Thyroid gland (tissue), 4 donors: ENCODE data around the gene MZT2A. TPM values are rescaled to one million over a fixed set of nuclear protein-coding genes. Genes with fewer than 3 reads are reported as not detected.
"Not testable (repeated sequence)": the region's sequence is repeated elsewhere in the genome, so short reads cannot be mapped to it uniquely, and the experiment has no call there.

ENCODE experiments used
- DNase-seq, 2 donors: peaks; one replicate each; pipeline ENCODE4 v3.0.0-alpha.2; 2019
- H3K27ac ChIP-seq, 3 donors: fragments of 200-600 bp; sonication (generic); 1 replicate in 2 of 3; 2 replicates in 1 of 3; pipeline ENCODE4 v1.5.1; 2016 to 2019; ENCODE audit warnings: mild to moderate bottlenecking in 1 of 3, moderate library complexity in 1 of 3
- H3K27me3 ChIP-seq: fragments of 200-600 bp; sonication (generic); one replicate; pipeline ENCODE4 v1.5.1; 2019
- H3K36me3 ChIP-seq, 2 donors: fragments of 200-600 bp; sonication (generic); one replicate each; pipeline ENCODE4 v1.5.1; 2016 to 2019
- H3K4me1 ChIP-seq, 2 donors: fragments of 200-600 bp; sonication (generic); one replicate each; pipeline ENCODE4 v1.5.1; 2017 to 2019
- H3K4me3 ChIP-seq, 3 donors: fragments of 200-600 bp; sonication (generic); replicated peaks in 1 of 3; 1 replicate in 2 of 3; 2 replicates in 1 of 3; pipeline ENCODE4 v1.5.1; 2016; ENCODE audit warnings: mild to moderate bottlenecking in 1 of 3
- H3K9me3 ChIP-seq: fragments of 200-600 bp; sonication (generic); one replicate; pipeline ENCODE4 v1.5.1; 2017
- POLR2A ChIP-seq, 2 donors: fragments of 450-650 bp; IDR thresholded peaks; one replicate each; pipeline ENCODE4 v1.6.1; 2017; ENCODE audit warnings: antibody characterized with exemption in 2 of 2, mild to moderate bottlenecking in 2 of 2, moderate library complexity in 1 of 2
- WGBS, 2 donors: methylation state at CpG; one replicate each; pipeline ENCODE4 v1.1.5; 2017; 5-methylcytosine and 5-hydroxymethylcytosine counted together
- intact Hi-C: fragments of 100-400 bp; cut with DNase I; formaldehyde crosslinking; loops from one replicate; pipeline ENCODE4 v1.15.1; 2023
- total RNA-seq, 4 donors: library from RNA; depleted of rRNA; stranded (reverse); fragments of >200 nt; gene quantifications; one replicate each; pipeline ENCODE4 v1.2.3, GENCODE V29; 2016
- TF ChIP-seq, protein P1 (sequence below), 6 experiments: fragments of 200-600 bp in 3 of 6; fragments of 450-650 bp in 3 of 6; sonication (generic) in 3 of 6; IDR thresholded peaks; one replicate each; pipeline ENCODE4 v1.5.1; 2016 to 2019; ENCODE audit warnings: antibody characterized with exemption in 6 of 6, mild to moderate bottlenecking in 2 of 6, inconsistent platforms in 1 of 6, moderate library complexity in 1 of 6

Gene MZT2A
- total RNA-seq, 4 donors from 2014 or later, result 60.6 to 116 (median 91.8) TPM

DNA sequence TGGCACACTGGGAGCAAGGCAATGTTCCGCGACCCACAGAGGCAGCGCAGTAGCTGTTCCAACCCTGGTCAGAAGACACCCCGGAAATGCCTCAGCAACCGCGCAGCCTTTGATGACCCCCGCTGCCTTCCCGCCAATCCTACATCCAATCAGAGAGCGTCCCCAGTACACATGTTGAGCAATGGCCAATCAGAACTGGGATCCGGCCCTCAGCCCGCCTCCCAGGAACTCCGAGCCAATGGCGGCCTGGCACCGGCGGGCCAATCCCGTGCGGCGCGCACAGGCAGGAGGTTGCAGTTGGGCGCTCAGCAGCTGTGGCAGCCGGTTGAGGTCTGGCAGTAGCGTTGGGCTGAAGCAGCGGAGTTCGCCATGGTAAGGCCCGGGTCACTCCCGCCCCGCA lies 16.4 kb downstream of the MZT2A start, which contains the start of gene TUBA3D:
TUBA3D (plus strand) TSS at position 289 of the 400 bp plus-strand sequence; CDS start at position 370, 81 bp downstream.
- no peaks in the 10 kb centered on the region for H3K27me3 ChIP-seq
- intact Hi-C loops, result no loop called here
- TF ChIP-seq, protein P1, sequence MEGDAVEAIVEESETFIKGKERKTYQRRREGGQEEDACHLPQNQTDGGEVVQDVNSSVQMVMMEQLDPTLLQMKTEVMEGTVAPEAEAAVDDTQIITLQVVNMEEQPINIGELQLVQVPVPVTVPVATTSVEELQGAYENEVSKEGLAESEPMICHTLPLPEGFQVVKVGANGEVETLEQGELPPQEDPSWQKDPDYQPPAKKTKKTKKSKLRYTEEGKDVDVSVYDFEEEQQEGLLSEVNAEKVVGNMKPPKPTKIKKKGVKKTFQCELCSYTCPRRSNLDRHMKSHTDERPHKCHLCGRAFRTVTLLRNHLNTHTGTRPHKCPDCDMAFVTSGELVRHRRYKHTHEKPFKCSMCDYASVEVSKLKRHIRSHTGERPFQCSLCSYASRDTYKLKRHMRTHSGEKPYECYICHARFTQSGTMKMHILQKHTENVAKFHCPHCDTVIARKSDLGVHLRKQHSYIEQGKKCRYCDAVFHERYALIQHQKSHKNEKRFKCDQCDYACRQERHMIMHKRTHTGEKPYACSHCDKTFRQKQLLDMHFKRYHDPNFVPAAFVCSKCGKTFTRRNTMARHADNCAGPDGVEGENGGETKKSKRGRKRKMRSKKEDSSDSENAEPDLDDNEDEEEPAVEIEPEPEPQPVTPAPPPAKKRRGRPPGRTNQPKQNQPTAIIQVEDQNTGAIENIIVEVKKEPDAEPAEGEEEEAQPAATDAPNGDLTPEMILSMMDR (IDR thresholded peaks at IDR 0.05), result no peak
- TF ChIP-seq POLR2A (IDR thresholded peaks at IDR 0.05), result no peak

DNA sequence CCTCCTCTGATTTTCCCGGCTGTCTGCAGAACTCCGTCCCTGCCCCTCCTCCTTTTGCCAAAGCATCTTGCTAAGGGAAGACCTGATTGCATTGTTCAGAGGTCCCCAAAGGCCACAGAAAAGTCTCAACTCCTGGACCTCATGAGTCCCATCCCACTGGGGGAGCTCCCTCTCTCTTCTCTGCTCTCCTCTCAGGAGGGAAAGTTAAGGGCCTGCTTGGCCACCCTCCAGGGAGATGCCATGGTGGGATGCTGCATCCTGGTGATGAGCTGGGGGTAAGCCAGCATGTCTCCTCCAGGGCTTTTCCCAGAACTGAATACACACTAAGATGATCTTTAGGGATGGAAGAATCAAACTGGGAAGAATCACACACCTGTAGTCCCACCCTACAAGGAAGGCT lies 18.9 kb downstream of the MZT2A start:
- H3K9me3 ChIP-seq, H3K27me3 ChIP-seq, DNase-seq, H3K36me3 ChIP-seq, H3K4me1 ChIP-seq, H3K27ac ChIP-seq, H3K4me3 ChIP-seq, intact Hi-C loops: not testable (repeated sequence)
- WGBS, 2 donors, result 92 to 100% methylated on average over 2 of the region's 2 CpGs

More for the DNA sequence above, 16.4 kb downstream of the MZT2A start, which contains the start of gene TUBA3D:
- Histone ChIP-seq H3K36me3 (no peaks in the 10 kb centered on the region), H3K9me3 (no peaks in the 10 kb centered on the region), H3K4me1 (no peaks in the 10 kb centered on the region), H3K4me3 (no peak within 1 kb of the TSS), H3K27ac (no peak within 1 kb of the TSS)
- 96% methylated on average over 17 to 27 of the region's 27 CpGs for WGBS, 2 donors
- no peak for DNase-seq

DNA sequence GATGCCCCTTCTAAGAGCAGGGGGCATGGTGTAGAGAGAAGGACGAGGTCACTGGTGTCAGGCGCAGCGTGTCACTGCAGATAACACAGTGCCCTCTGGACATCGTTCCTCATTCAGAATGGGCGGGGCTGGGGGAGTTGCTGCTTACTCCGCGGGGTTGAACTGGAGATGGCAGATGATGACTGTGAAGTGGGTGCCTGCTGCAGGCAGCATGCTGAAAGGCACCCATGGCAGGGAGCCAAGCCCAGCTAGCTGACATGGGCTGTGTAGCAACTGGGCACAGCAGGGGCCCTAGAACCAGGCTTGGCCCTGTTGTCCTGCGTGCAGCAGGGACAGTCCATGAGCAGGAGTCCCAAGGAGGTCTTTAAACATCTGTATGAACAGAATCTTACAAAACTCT lies 20.6 kb downstream of the MZT2A start:
- WGBS, 2 donors, result 73% methylated on average over 3 of the region's 8 CpGs; no CpG with 5 or more reads in 1 of the 2 donors
- H3K4me1 ChIP-seq, intact Hi-C loops, DNase-seq, H3K9me3 ChIP-seq, H3K36me3 ChIP-seq, H3K4me3 ChIP-seq, H3K27me3 ChIP-seq, H3K27ac ChIP-seq: not testable (repeated sequence)

DNA sequence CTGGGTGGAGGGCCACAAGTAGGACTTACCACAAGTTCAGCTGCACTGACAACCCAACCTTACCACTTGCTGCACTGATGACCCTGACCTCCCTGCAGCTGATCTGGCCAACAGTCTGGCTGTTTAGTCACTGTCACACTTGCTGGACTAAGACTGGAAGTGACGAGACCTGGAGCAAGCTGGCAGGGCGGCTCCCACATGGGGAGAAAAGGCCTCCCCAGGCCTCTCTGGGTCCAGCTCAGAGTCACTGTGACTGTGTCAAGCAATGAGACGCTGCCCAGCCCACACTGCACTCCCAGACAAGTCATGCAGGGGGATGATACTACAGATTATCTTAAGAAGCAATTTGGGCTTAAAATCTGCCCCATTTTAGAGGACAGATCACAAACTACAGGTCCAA lies 21.3 kb downstream of the MZT2A start:
- H3K36me3 ChIP-seq, H3K4me3 ChIP-seq, intact Hi-C loops, H3K27me3 ChIP-seq, DNase-seq, H3K27ac ChIP-seq, H3K9me3 ChIP-seq, H3K4me1 ChIP-seq: not testable (repeated sequence)
- WGBS, 2 donors, result 90% methylated on average over 2 of the region's 3 CpGs; no CpG with 5 or more reads in 1 of the 2 donors

DNA sequence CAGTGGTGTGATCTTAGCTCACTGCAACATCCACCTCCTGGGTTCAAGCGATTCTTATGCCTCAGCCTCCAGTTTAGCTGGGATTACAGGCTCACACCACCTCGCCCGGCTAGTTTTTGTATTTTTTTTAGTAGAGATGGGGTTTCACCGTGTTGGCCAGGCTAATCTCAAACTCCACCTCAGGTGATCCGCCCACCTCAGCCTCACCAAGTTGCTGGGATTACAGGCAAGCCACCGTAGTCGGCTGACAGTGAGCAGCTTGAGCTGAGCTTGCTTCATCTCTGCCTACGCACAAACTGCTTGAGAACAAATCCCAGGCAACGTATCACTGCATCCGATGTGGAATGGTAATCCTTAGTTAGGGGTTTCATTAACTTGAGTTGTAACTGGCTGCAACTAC lies 24.5 kb downstream of the MZT2A start:
- H3K27me3 ChIP-seq, H3K27ac ChIP-seq, DNase-seq, H3K9me3 ChIP-seq, H3K4me3 ChIP-seq, H3K36me3 ChIP-seq, intact Hi-C loops, H3K4me1 ChIP-seq: not testable (repeated sequence)
- WGBS, 2 donors, result 78 to 86% methylated on average over 10 of the region's 10 CpGs

DNA sequence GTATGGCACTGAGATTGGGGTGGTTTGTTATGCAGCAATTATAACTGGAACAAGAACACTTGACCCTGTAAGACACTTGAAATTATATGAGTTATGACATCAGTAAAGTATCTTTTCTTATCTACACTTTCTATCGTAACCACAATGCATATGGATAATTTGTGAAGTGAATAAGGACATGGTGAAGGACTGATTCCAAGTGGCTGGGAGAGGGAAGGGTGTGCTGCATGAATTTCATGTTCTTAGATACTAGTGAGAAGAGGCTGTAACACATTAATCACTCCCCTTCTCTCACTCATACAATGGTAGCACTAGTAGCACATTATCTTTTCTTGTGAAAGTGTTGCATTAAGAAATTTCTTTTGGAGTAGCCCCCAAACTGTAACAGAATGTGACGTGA lies 37.3 kb downstream of the MZT2A start:
- H3K9me3 ChIP-seq, H3K4me3 ChIP-seq, intact Hi-C loops, H3K36me3 ChIP-seq, DNase-seq, H3K4me1 ChIP-seq, H3K27me3 ChIP-seq, H3K27ac ChIP-seq: not testable (repeated sequence)
- 67 to 71% methylated on average over 2 of the region's 2 CpGs for WGBS, 2 donors

DNA sequence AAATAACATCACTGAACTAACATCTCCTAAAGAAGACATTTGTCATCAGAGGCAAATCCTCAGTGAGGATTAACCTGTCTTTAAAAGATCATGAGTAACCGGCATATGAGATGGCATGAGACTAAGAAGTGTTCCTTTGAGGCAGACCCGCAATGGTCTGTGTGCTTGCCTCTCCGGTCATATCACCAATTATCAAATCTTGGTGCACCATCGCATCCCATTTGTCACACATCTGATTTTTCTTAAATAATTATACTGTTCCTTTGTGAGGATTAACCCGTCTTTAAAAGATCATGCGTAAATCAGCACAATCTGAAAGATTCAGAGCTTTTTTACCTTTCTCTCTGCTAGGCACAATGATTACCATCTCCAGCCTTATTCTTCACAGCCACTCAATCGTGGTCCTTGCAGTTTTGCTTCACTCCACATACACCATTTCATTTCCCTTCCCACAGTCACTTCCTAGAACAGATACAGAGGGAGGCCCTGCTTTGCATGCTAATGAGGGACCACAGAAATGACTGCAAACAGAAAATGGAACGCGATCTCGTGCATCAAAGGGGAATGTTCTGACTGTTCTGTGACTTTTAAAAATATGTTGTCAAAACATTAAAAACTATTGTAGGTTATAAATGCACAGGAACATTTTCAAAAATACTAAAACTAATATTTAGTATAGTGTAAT lies 40.8 kb downstream of the MZT2A start:
- DNase-seq, H3K27me3 ChIP-seq, H3K9me3 ChIP-seq, H3K27ac ChIP-seq, intact Hi-C loops, H3K4me1 ChIP-seq, H3K36me3 ChIP-seq, H3K4me3 ChIP-seq: not testable (repeated sequence)
- 66 to 71% methylated on average over 10 of the region's 10 CpGs for WGBS, 2 donors

DNA sequence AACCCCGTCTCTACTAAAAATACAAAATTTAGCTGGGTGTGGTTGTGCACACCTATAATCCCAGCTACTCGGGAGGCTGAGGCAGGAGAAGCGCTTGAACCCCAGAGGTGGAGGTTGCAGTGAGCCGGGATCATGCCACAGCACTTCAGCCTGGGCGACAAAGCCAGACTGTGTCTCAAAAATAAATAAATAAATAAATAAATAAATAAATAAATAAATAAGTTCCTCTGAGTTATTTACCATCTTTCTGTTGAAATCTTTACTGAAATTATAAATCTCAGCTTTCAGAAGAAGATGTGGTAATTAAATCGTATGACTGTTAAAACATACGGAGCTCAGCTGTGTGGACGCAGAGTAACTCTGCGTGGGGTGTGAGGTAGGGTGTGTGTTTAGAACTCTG lies 44.2 kb downstream of the MZT2A start:
- WGBS, 2 donors, result 89 to 95% methylated on average over 9 of the region's 9 CpGs
- H3K4me1 ChIP-seq, H3K27me3 ChIP-seq, intact Hi-C loops, DNase-seq, H3K4me3 ChIP-seq, H3K27ac ChIP-seq, H3K9me3 ChIP-seq, H3K36me3 ChIP-seq: not testable (repeated sequence)

DNA sequence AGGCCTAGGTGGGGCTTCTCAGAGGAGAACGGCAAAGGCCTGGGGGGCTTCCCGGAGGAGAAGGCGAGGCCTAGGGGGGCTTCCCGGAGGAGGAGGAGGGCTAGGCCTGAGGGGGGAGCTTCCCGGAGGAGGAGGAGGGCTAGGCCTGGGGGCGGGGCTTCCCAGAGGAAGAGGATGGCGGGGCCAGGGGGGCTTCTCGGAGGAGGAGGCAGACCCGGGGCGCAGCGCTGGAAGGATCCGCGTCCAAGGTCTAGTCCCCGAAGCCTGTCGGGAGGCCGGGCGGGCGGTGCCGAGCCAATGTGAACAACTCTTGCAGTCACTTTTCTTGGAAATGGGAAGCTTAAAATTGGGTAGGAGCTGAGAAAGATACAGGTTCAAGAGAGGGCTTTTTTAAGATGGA lies 46.3 kb downstream of the MZT2A start:
- Histone ChIP-seq H3K27ac (no peak overlapping the region), H3K27me3 (no peaks in the 10 kb centered on the region), H3K4me1 (no peaks in the 10 kb centered on the region), H3K9me3 (no peaks in the 10 kb centered on the region), H3K36me3 (no peaks in the 10 kb centered on the region), H3K4me3 (no peak overlapping the region)
- 93% methylated on average over 19 of the region's 19 CpGs for WGBS, 2 donors
- intact Hi-C loops, result no loop called here
- DNase-seq, result no peak
- TF ChIP-seq, protein P1 (IDR thresholded peaks at IDR 0.05), result no peak
- no peak for TF ChIP-seq POLR2A (IDR thresholded peaks at IDR 0.05)

DNA sequence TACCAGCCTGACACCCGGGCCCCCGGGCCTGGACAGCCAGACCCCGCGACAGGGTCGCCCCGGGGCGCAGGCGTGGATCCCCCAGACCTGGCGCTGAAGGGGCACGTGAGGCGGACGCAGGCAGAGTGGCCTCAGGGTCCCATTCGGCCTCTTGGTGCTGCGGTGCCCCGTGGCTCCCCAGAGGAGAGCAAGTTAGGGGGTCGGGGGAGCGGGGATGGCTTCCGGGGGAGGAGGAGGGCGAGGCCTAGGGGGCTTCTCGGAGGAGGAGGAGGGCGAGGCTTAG lies 46.7 kb downstream of the MZT2A start:
- intact Hi-C loops, H3K9me3 ChIP-seq, H3K27ac ChIP-seq, H3K36me3 ChIP-seq, H3K4me3 ChIP-seq, DNase-seq, H3K27me3 ChIP-seq, H3K4me1 ChIP-seq: not testable (repeated sequence)
- WGBS, 2 donors, result 98% methylated on average over 11 of the region's 21 CpGs; no CpG with 5 or more reads in 1 of the 2 donors

DNA sequence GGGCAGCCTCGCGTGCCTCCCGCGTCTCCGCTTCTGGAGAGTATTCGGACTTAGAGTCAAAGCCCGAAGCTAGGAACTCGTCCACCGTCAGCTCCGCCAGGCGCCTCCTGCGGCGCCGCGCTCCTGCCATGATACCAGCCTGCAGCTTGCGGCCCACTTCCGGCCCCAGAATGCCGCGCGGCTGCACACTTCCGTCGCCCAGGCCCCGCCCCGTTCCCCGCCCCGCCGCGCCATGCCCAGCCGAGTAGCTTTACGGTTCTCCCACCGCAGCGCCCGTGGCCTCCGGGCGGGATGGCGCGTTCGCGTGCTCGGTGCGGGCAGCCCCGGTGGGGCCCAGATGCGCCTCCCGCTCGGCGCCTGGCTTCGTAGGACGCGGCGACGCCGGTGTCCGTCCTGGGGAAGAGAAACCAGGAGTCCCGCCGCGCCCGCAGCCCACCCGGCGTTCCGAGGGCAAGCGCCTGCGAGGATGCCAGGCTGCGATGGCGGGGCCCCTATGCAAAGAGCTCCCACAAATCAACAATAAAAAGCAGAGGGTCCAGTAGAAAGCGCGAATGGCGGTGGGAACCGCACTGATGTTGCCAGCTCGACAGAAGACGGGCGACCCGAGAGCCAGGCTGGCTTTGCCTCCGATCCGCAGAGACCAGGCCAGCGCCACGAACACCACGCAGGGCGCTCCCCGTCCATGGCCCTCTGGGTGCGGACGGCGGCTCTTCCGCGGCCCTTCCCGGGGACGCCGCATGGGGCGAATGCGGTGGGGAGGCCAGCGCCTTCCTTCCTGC lies 47.3 kb downstream of the MZT2A start:
- intact Hi-C loops, H3K27ac ChIP-seq, DNase-seq, H3K4me1 ChIP-seq, H3K9me3 ChIP-seq, H3K27me3 ChIP-seq, H3K4me3 ChIP-seq, H3K36me3 ChIP-seq: not testable (repeated sequence)
- WGBS, 2 donors, result 95 to 96% methylated on average over 38 to 82 of the region's 90 CpGs
